HepG2 (cell line): ENCODE results near the gene OST4. TPM values are rescaled to one million over a fixed set of nuclear protein-coding genes. Genes with fewer than 3 reads are reported as not detected.

Experiments used
- BCL6 ChIP-seq: IDR thresholded peaks from 2 replicates; pipeline ENCODE4 v1.6.1; 2016; ENCODE audit warnings: missing genetic modification reagents, missing compliant biosample characterization
- EHMT2 ChIP-seq: fragments of 200-600 bp; sonication (generic); IDR thresholded peaks from 2 replicates; pipeline ENCODE4 v1.7.0; 2017; ENCODE audit warnings: antibody characterized with exemption, low read depth, low read length, borderline replicate concordance
- HOXA3 ChIP-seq: sonication (generic); formaldehyde crosslinking; IDR thresholded peaks from 2 replicates; pipeline ENCODE4 v1.5.0; 2020; ENCODE audit warnings: missing genetic modification reagents
- KIAA2018 ChIP-seq: sonication (generic); formaldehyde crosslinking; IDR thresholded peaks from 2 replicates; pipeline ENCODE4 v1.5.0; 2020; ENCODE audit warnings: mild to moderate bottlenecking, missing genetic modification reagents, borderline replicate concordance
- MTF2 ChIP-seq: sonication (generic); formaldehyde crosslinking; IDR thresholded peaks from 2 replicates; pipeline ENCODE4 v1.5.0; 2020; ENCODE audit warnings: missing genetic modification reagents, borderline replicate concordance
- MYNN ChIP-seq: sonication (generic); formaldehyde crosslinking; IDR thresholded peaks from 2 replicates; pipeline ENCODE4 v1.4.0; 2020; ENCODE audit warnings: mild to moderate bottlenecking, low read depth, missing genetic modification reagents
- POLR2A ChIP-seq, 2 experiments: IDR thresholded peaks; 2 replicates each; pipeline ENCODE4 v1.6.1; 2011; ENCODE audit warnings: low read depth in 2 of 2, low read length in 2 of 2, mild to moderate bottlenecking in 1 of 2, moderate library complexity in 1 of 2; ENCODE audit not compliant: insufficient read depth in 1 of 2
- SIX1 ChIP-seq: sonication (generic); formaldehyde crosslinking; IDR thresholded peaks from 2 replicates; pipeline ENCODE4 v1.4.0; 2020; ENCODE audit warnings: missing genetic modification reagents, borderline replicate concordance
- ZBED4 ChIP-seq: sonication (generic); formaldehyde crosslinking; IDR thresholded peaks from 2 replicates; pipeline ENCODE4 v1.4.0; 2020; ENCODE audit warnings: missing genetic modification reagents, borderline replicate concordance
- ZNF784 ChIP-seq: sonication (generic); formaldehyde crosslinking; IDR thresholded peaks from 2 replicates; pipeline ENCODE4 v1.5.1; 2020; ENCODE audit warnings: missing genetic modification reagents, mild to moderate bottlenecking, borderline replicate concordance
- polyA plus RNA-seq, 8 experiments: library from polyadenylated mRNA; depleted of rRNA in 3 of 8; stranded (reverse) in 7 of 8; unstranded in 1 of 8; fragments of >200 nt; fragmentation: Illumina TruSeq in 4 of 8; extraction: Trizol in 4 of 8; gene quantifications; 2 replicates each; pipeline versions ENCODE4 v1.2.1 to v1.2.3, GENCODE V29; 2011 to 2016; ENCODE audit warnings: low read depth in 4 of 8, missing spikeins in 1 of 8, mixed read lengths in 1 of 8; ENCODE audit not compliant: insufficient read depth in 1 of 8
- total RNA-seq, 5 experiments: library from RNA; depleted of rRNA; stranded (reverse); fragments of >200 nt; fragmentation: Illumina TruSeq; extraction: Trizol; gene quantifications; 2 replicates each; pipeline ENCODE4 v1.2.3, GENCODE V29; 2016; ENCODE audit warnings: low read depth in 1 of 5
- TF ChIP-seq, protein P1 (sequence below): sonication (generic); formaldehyde crosslinking; IDR thresholded peaks from 2 replicates; pipeline ENCODE4 v1.4.0; 2020; ENCODE audit warnings: missing genetic modification reagents, low read depth, mild to moderate bottlenecking, borderline replicate concordance

The OST4 gene
- total and polyA plus RNA-seq, 2 of the 13 experiments (the other 11 are each of a cell fraction or from before 2014, with no cell fraction given) = 498 to 584 TPM

GRCh38 chr2:27050281-27050995 is 21.0 kb downstream of the OST4 start (continued):
- TF ChIP-seq POLR2A (IDR thresholded peaks at IDR 0.05; ENCODE audit: insufficient read depth in 1 of 2, low read depth in 2 of 2, low read length in 2 of 2) (peak; percentile 86 to 98), BCL6 (CRISPR knock-in tag) (peak; percentile 38), HOXA3 (CRISPR knock-in tag) (peak; percentile 54), ZNF784 (CRISPR knock-in tag) (peak; percentile 97), SIX1 (CRISPR knock-in tag) (peak; percentile 51), MTF2 (CRISPR knock-in tag) (no peak), MYNN (CRISPR knock-in tag) (no peak; the same call in 1 of the 2 replicates), EHMT2 (no peak), ZBED4 (CRISPR knock-in tag) (no peak; the same call in 1 of the 2 replicates), KIAA2018 (CRISPR knock-in tag) (peak; percentile 32; the same call in 1 of the 2 replicates)
- TF ChIP-seq, protein P1, sequence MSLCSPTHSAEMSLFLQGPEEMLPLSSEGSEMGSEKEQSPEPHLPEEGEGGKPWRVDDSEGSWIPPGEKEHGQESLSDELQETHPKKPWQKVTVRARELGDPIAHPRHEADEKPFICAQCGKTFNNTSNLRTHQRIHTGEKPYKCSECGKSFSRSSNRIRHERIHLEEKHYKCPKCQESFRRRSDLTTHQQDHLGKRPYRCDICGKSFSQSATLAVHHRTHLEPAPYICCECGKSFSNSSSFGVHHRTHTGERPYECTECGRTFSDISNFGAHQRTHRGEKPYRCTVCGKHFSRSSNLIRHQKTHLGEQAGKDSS (CRISPR knock-in tag) = no peak; the same call in none of the 2 replicates
